ENCODE results near the gene ZRANB3.
"Not testable (repeated sequence)": the region's sequence is repeated elsewhere in the genome, so short reads cannot be mapped to it uniquely, and the experiment has no call there.

ZRANB3 gene

GRCh38 chr2:135532581-135532980 lies 1.6 kb upstream of the ZRANB3 start:
- peak overlapping the region; percentile 82 for H3K4me3 ChIP-seq (ENCODE audit: low read length)
- peak overlapping the region; percentile 83 for H3K9ac ChIP-seq (ENCODE audit: low read depth, low read length)
- no peaks in the 10 kb centered on the region for H3K9me3 ChIP-seq (replicated peaks; ENCODE audit: low read length)
- peaks cover 14% of the 10 kb centered on the region for H3K4me1 ChIP-seq (ENCODE audit: control insufficient read depth, insufficient read depth, low read length)
- no peaks in the 10 kb centered on the region for H3K27me3 ChIP-seq (ENCODE audit: control insufficient read depth, insufficient read depth, low read length)
- H3K36me3 ChIP-seq (ENCODE audit: insufficient read depth, low read length) = no peaks in the 10 kb centered on the region
- H3K4me2 ChIP-seq (ENCODE audit: low read length) = peak overlapping the region; percentile 94

GRCh38 chr2:135531231-135532197 lies 496 bp upstream of the ZRANB3 start, which contains the start of gene R3HDM1:
R3HDM1 (plus strand) TSS chr2:135531484; CDS start chr2:135604846, 73,362 bp downstream.
- H3K4me3 ChIP-seq (ENCODE audit: low read length) = peak within 1 kb of the TSS; percentile 82
- H3K9me3 ChIP-seq (replicated peaks; ENCODE audit: low read length) = no peaks in the 10 kb centered on the region
- H3K27me3 ChIP-seq (ENCODE audit: control insufficient read depth, insufficient read depth, low read length) = no peaks in the 10 kb centered on the region
- H3K36me3 ChIP-seq (ENCODE audit: insufficient read depth, low read length) = no peaks in the 10 kb centered on the region
- H3K4me1 ChIP-seq (ENCODE audit: control insufficient read depth, insufficient read depth, low read length) = peaks cover 14% of the 10 kb centered on the region
- H3K9ac ChIP-seq (ENCODE audit: low read depth, low read length) = peak within 1 kb of the TSS; percentile 87
- H3K4me2 ChIP-seq (ENCODE audit: low read length) = peak within 1 kb of the TSS; percentile 94

- Histone ChIP-seq H3K4me3 (ENCODE audit: low read length) (no peak overlapping the region), H3K4me2 (ENCODE audit: low read length) (no peak overlapping the region), H3K36me3 (ENCODE audit: insufficient read depth, low read length) (no peaks in the 10 kb centered on the region), H3K9me3 (replicated peaks; ENCODE audit: low read length) (no peaks in the 10 kb centered on the region), H3K9ac (ENCODE audit: low read depth, low read length) (no peak overlapping the region), H3K4me1 (ENCODE audit: control insufficient read depth, insufficient read depth, low read length) (peaks cover 12% of the 10 kb centered on the region), H3K27me3 (ENCODE audit: control insufficient read depth, insufficient read depth, low read length) (no peaks in the 10 kb centered on the region)
These were observed 3.0 kb downstream of the ZRANB3 start for GRCh38 chr2:135528006-135528405.

GRCh38 chr2:135525786-135526185 lies 5.2 kb downstream of the ZRANB3 start:
- no peaks in the 10 kb centered on the region for H3K9me3 ChIP-seq (replicated peaks; ENCODE audit: low read length)
- peaks cover 6% of the 10 kb centered on the region for H3K4me1 ChIP-seq (ENCODE audit: control insufficient read depth, insufficient read depth, low read length)
- H3K9ac ChIP-seq (ENCODE audit: low read depth, low read length) = no peak overlapping the region
- H3K4me2 ChIP-seq (ENCODE audit: low read length) = no peak overlapping the region
- no peak overlapping the region for H3K4me3 ChIP-seq (ENCODE audit: low read length)
- no peaks in the 10 kb centered on the region for H3K36me3 ChIP-seq (ENCODE audit: insufficient read depth, low read length)
- no peaks in the 10 kb centered on the region for H3K27me3 ChIP-seq (ENCODE audit: control insufficient read depth, insufficient read depth, low read length)

- no peaks in the 10 kb centered on the region for H3K9me3 ChIP-seq (replicated peaks; ENCODE audit: low read length)
- H3K4me2 ChIP-seq (ENCODE audit: low read length) = no peak overlapping the region
- no peak overlapping the region for H3K4me3 ChIP-seq (ENCODE audit: low read length)
- H3K9ac ChIP-seq (ENCODE audit: low read depth, low read length) = no peak overlapping the region
- no peaks in the 10 kb centered on the region for H3K4me1 ChIP-seq (ENCODE audit: control insufficient read depth, insufficient read depth, low read length)
- no peaks in the 10 kb centered on the region for H3K36me3 ChIP-seq (ENCODE audit: insufficient read depth, low read length)
- no peaks in the 10 kb centered on the region for H3K27me3 ChIP-seq (ENCODE audit: control insufficient read depth, insufficient read depth, low read length)
These were observed 18.9 kb downstream of the ZRANB3 start for GRCh38 chr2:135512099-135512498.

GRCh38 chr2:135510577-135510976 lies 20.4 kb downstream of the ZRANB3 start:
- no peak overlapping the region for H3K9ac ChIP-seq (ENCODE audit: low read depth, low read length)
- H3K4me1 ChIP-seq (ENCODE audit: control insufficient read depth, insufficient read depth, low read length) = no peaks in the 10 kb centered on the region
- no peaks in the 10 kb centered on the region for H3K36me3 ChIP-seq (ENCODE audit: insufficient read depth, low read length)
- H3K4me2 ChIP-seq (ENCODE audit: low read length) = no peak overlapping the region
- H3K27me3 ChIP-seq (ENCODE audit: control insufficient read depth, insufficient read depth, low read length) = no peaks in the 10 kb centered on the region
- no peaks in the 10 kb centered on the region for H3K9me3 ChIP-seq (replicated peaks; ENCODE audit: low read length)
- H3K4me3 ChIP-seq (ENCODE audit: low read length) = no peak overlapping the region

GRCh38 chr2:135504811-135505210 lies 26.2 kb downstream of the ZRANB3 start:
- Histone ChIP-seq H3K4me3 (ENCODE audit: low read length) (no peak overlapping the region), H3K4me2 (ENCODE audit: low read length) (no peak overlapping the region), H3K36me3 (ENCODE audit: insufficient read depth, low read length) (peaks cover 2% of the 10 kb centered on the region)

GRCh38 chr2:135498588-135498987 lies 32.4 kb downstream of the ZRANB3 start:
- not testable (repeated sequence) for H3K36me3 ChIP-seq (ENCODE audit: insufficient read depth, low read length); H3K27me3 ChIP-seq (ENCODE audit: control insufficient read depth, insufficient read depth, low read length); H3K4me1 ChIP-seq (ENCODE audit: control insufficient read depth, insufficient read depth, low read length); H3K9ac ChIP-seq (ENCODE audit: low read depth, low read length); H3K4me3 ChIP-seq (ENCODE audit: low read length); H3K9me3 ChIP-seq (replicated peaks; ENCODE audit: low read length); H3K4me2 ChIP-seq (ENCODE audit: low read length)

More at GRCh38 chr2:135504811-135505210, 26.2 kb downstream of the ZRANB3 start:
- Histone ChIP-seq H3K9me3 (replicated peaks; ENCODE audit: low read length) (peaks cover 2% of the 10 kb centered on the region), H3K4me1 (ENCODE audit: control insufficient read depth, insufficient read depth, low read length) (no peaks in the 10 kb centered on the region), H3K9ac (ENCODE audit: low read depth, low read length) (no peak overlapping the region), H3K27me3 (ENCODE audit: control insufficient read depth, insufficient read depth, low read length) (no peaks in the 10 kb centered on the region)

GRCh38 chr2:135494917-135495316 lies 36.1 kb downstream of the ZRANB3 start:
- H3K4me3 ChIP-seq (ENCODE audit: low read length) = no peak overlapping the region
- H3K9me3 ChIP-seq (replicated peaks; ENCODE audit: low read length) = peaks cover 9% of the 10 kb centered on the region
- H3K4me2 ChIP-seq (ENCODE audit: low read length) = no peak overlapping the region
- H3K27me3 ChIP-seq (ENCODE audit: control insufficient read depth, insufficient read depth, low read length) = no peaks in the 10 kb centered on the region
- no peaks in the 10 kb centered on the region for H3K36me3 ChIP-seq (ENCODE audit: insufficient read depth, low read length)
- H3K9ac ChIP-seq (ENCODE audit: low read depth, low read length) = no peak overlapping the region
- peaks cover 4% of the 10 kb centered on the region for H3K4me1 ChIP-seq (ENCODE audit: control insufficient read depth, insufficient read depth, low read length)

GRCh38 chr2:135494503-135494902 lies 36.5 kb downstream of the ZRANB3 start:
- H3K27me3 ChIP-seq (ENCODE audit: control insufficient read depth, insufficient read depth, low read length) = no peaks in the 10 kb centered on the region
- H3K4me2 ChIP-seq (ENCODE audit: low read length) = no peak overlapping the region
- H3K9me3 ChIP-seq (replicated peaks; ENCODE audit: low read length) = peaks cover 4% of the 10 kb centered on the region
- no peaks in the 10 kb centered on the region for H3K36me3 ChIP-seq (ENCODE audit: insufficient read depth, low read length)
- H3K9ac ChIP-seq (ENCODE audit: low read depth, low read length) = no peak overlapping the region
- H3K4me3 ChIP-seq (ENCODE audit: low read length) = no peak overlapping the region
- peaks cover 4% of the 10 kb centered on the region for H3K4me1 ChIP-seq (ENCODE audit: control insufficient read depth, insufficient read depth, low read length)

- Histone ChIP-seq H3K4me3 (ENCODE audit: low read length) (no peak overlapping the region), H3K4me2 (ENCODE audit: low read length) (no peak overlapping the region), H3K27me3 (ENCODE audit: control insufficient read depth, insufficient read depth, low read length) (no peaks in the 10 kb centered on the region), H3K9ac (ENCODE audit: low read depth, low read length) (no peak overlapping the region), H3K4me1 (ENCODE audit: control insufficient read depth, insufficient read depth, low read length) (peaks cover 4% of the 10 kb centered on the region), H3K9me3 (replicated peaks; ENCODE audit: low read length) (no peaks in the 10 kb centered on the region), H3K36me3 (ENCODE audit: insufficient read depth, low read length) (no peaks in the 10 kb centered on the region)
These were observed 40.6 kb downstream of the ZRANB3 start for GRCh38 chr2:135490376-135490775.

GRCh38 chr2:135485441-135485840 lies 45.6 kb downstream of the ZRANB3 start:
- Histone ChIP-seq H3K27me3 (ENCODE audit: control insufficient read depth, insufficient read depth, low read length) (no peaks in the 10 kb centered on the region), H3K9me3 (replicated peaks; ENCODE audit: low read length) (no peaks in the 10 kb centered on the region), H3K4me3 (ENCODE audit: low read length) (no peak overlapping the region), H3K9ac (ENCODE audit: low read depth, low read length) (no peak overlapping the region), H3K4me2 (ENCODE audit: low read length) (no peak overlapping the region), H3K36me3 (ENCODE audit: insufficient read depth, low read length) (no peaks in the 10 kb centered on the region), H3K4me1 (ENCODE audit: control insufficient read depth, insufficient read depth, low read length) (no peaks in the 10 kb centered on the region)

Data from skeletal muscle satellite cell (primary cell).